Measurements from ENCODE around the gene HLA-A.

HLA-A gene

GRCh38 chr6:29992807-29993206 lies 50.5 kb downstream of the HLA-A start:
- no peak for DNase-seq

GRCh38 chr6:29994826-29995225 lies 52.5 kb downstream of the HLA-A start:
- DNase-seq, result no peak

GRCh38 chr6:29995340-29995777 lies 53.0 kb downstream of the HLA-A start:
- DNase-seq, result no peak

Data from effector CD8-positive, alpha-beta T cell (primary cell).